Fibroblast of the aortic adventitia (primary cell): ENCODE results near the gene PPP1R1A. TPM values are rescaled to one million over a fixed set of nuclear protein-coding genes. Genes with fewer than 3 reads are reported as not detected.

Experiments
- DNase-seq: peaks from one replicate; pipeline ENCODE4 v3.0.0-alpha.2; 2010; ENCODE audit warnings: low read depth
- H3K4me3 ChIP-seq: 2 replicates; pipeline ENCODE4 v1.5.1; 2011; ENCODE audit warnings: low read depth, mild to moderate bottlenecking, control low read depth, low read length, moderate library complexity
- total RNA-seq: library from RNA; depleted of rRNA; stranded (reverse); fragments of >200 nt; gene quantifications from 2 replicates; pipeline ENCODE4 v1.2.3, GENCODE V29; 2012; ENCODE audit warnings: low replicate concordance
- TF ChIP-seq, protein P1 (sequence below): IDR thresholded peaks from 2 replicates; pipeline ENCODE4 v1.5.1; 2011; ENCODE audit warnings: mild to moderate bottlenecking, low read length, control low read depth, inconsistent platforms; ENCODE audit not compliant: insufficient read depth

Gene PPP1R1A
- total RNA-seq, 1 donor = not detected

DNA sequence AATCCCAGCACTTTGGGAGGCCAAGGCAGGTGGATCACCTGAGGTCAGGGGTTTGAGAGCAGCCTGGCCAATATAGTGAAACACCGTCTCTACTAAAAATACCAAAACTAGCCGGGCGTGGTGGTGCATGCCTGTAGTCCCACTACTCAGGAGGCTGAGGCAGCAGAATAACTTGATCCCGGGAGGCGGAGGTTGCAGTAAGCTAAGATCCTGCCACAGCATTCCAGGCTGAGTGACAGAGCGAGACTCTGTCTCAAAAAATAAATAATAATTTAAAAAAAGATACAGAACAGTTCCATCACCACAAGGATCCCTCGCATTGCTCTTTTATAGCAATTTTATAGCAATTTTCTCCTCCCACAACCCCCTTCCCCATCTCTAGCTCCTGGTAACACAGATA is 43.7 kb downstream of the PPP1R1A start:
- no peak for DNase-seq
- TF ChIP-seq, protein P1, sequence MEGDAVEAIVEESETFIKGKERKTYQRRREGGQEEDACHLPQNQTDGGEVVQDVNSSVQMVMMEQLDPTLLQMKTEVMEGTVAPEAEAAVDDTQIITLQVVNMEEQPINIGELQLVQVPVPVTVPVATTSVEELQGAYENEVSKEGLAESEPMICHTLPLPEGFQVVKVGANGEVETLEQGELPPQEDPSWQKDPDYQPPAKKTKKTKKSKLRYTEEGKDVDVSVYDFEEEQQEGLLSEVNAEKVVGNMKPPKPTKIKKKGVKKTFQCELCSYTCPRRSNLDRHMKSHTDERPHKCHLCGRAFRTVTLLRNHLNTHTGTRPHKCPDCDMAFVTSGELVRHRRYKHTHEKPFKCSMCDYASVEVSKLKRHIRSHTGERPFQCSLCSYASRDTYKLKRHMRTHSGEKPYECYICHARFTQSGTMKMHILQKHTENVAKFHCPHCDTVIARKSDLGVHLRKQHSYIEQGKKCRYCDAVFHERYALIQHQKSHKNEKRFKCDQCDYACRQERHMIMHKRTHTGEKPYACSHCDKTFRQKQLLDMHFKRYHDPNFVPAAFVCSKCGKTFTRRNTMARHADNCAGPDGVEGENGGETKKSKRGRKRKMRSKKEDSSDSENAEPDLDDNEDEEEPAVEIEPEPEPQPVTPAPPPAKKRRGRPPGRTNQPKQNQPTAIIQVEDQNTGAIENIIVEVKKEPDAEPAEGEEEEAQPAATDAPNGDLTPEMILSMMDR = no peak
- H3K4me3 ChIP-seq = no peak overlapping the region

DNA sequence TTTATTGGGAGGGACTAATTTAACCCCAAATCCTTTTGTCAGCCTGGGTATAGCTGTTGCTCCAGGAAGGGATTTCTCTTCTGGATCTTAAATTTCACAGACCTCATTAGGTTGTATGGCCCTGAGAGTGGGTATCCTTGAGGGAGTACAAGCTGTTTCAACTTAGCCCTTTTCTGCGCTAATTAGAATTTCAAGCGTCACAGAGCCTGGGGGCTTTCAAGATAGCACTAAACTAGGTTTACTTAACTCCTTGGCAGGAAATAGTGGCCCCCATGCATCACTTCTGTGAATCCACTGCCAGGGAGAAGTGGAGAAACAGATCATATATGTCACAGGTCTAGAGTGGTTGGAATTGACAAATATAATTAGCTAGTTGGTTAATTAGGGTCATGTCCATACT is 44.9 kb downstream of the PPP1R1A start:
- no peak for DNase-seq
- H3K4me3 ChIP-seq = no peak overlapping the region
- TF ChIP-seq, protein P1 = no peak

DNA sequence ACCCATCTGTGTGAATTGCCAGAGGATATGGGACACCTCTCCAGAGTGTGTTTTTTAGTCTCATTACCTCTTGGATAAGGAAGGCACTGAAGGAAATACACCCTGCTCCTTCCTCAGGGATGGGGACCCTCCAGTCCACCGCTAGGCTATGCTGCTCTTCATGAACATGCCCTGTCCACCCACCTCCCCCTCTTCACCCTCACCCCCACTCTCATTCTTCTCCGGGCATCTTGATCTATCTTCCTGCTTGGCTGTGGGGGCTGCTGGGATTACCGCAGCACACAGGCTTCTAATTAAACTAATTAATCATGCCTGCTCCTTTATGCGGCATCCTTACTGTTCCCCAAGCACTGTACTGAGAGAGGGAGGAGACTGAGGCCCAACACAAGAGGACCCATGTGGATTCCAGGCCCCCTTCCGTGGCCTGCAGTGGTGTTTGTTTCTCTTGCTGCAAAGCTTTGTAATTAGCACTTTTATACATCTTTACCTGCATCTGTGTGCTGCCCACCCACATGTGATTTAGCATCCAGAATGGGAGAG is 46.6 kb downstream of the PPP1R1A start:
- TF ChIP-seq, protein P1 = no peak
- no peak for DNase-seq
- H3K4me3 ChIP-seq = no peak overlapping the region

DNA sequence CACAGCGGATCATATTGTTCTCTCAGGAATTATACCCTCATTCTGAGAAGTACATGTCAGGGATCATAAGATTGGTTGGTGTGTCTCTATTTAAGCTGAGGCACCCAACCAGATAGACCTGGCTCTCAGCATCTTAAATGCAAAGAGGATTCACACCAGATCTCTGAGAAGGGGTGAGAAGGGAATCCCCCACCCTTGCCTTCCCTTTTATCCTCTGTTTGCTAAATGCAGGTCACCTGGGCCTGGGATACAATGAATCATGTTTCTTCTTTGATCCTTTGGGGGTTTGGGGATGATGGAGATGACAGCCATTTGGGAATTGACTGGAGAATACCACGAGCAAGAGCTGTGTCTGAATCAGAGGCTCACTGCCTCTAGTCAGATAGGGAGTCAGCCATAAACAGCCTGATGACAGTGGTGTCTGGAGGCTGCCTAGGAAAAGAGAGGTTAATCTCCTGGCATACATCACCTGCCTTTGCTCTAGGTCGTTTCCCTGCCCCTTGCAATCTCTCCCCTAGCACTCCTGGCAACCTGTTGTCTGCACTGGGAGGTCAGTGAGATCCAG is 50.2 kb downstream of the PPP1R1A start:
- no peak for DNase-seq
- H3K4me3 ChIP-seq = no peak overlapping the region
- TF ChIP-seq, protein P1 = no peak

DNA sequence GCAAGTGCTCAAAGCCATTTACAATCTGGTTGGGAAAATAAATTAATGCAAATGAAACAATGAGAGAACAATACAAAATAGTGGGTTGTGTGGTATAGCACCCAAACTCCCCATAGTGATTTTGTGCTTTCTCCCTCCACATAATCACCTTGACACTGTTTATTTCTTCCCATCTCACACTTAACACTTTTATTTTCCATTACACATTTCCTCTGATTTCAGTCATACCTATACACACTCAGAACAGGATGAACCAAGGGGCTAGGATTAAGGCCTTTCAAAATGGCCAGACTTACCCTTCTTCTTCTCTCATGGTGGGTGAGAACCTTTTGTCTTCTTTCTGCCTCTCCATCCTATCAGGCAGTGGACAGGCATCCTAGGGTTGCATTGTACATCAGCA is 53.0 kb downstream of the PPP1R1A start:
- TF ChIP-seq, protein P1 = no peak
- H3K4me3 ChIP-seq = no peak overlapping the region
- no peak for DNase-seq

DNA sequence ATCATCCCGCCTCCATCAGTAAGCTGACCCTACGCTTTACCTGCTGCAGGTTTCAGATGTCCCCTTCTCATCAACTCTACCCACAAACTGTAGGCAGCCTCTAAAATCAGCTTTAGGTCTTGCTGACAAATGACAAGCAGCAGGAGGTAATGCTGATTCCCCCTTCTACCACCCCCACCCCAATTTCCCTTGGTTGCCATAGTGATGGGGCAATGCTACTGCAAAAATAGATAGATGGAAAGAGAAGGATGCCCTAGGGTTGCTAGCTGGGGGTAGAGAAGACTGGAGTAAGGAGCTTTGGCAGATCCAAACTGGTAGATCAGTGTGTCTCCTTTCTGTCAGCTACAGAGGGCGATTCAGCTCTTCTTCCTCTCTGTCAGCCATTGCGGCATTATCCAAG is 58.9 kb downstream of the PPP1R1A start:
- DNase-seq = no peak
- TF ChIP-seq, protein P1 = no peak
- H3K4me3 ChIP-seq = no peak overlapping the region

Other genes starting within 250 kb of the PPP1R1A start
- gene GPR84, start 224.2 kb downstream of the PPP1R1A start, total RNA-seq = not detected in 2 replicates
- 0.99 and 1.6 TPM in 2 replicates for gene ZNF385A, start 203.9 kb downstream of the PPP1R1A start, total RNA-seq
- 51.1 and 239 TPM in 2 replicates for gene ITGA5, start 169.4 kb downstream of the PPP1R1A start, total RNA-seq
- 7.1 TPM in 1 of 2 replicates, not detected in the other for gene GTSF1, start 115.1 kb downstream of the PPP1R1A start, total RNA-seq
- not detected in 2 replicates for gene NCKAP1L, start 90.9 kb downstream of the PPP1R1A start, total RNA-seq
- gene PDE1B, start 39.1 kb downstream of the PPP1R1A start, total RNA-seq = 2.0 TPM in 1 of 2 replicates, not detected in the other
- not detected in 2 replicates for gene LACRT, start 46.2 kb upstream of the PPP1R1A start, total RNA-seq
- not detected in 2 replicates for gene DCD, start 59.7 kb upstream of the PPP1R1A start, total RNA-seq